NCI-H2081 (cell line): ENCODE measurements around the gene RAB6B.

Experiments used
- DNase-seq, 2 experiments: peaks; one replicate each; lab custom pipeline; 2025; lab: John Stamatoyannopoulos, UW

RAB6B gene

DNA sequence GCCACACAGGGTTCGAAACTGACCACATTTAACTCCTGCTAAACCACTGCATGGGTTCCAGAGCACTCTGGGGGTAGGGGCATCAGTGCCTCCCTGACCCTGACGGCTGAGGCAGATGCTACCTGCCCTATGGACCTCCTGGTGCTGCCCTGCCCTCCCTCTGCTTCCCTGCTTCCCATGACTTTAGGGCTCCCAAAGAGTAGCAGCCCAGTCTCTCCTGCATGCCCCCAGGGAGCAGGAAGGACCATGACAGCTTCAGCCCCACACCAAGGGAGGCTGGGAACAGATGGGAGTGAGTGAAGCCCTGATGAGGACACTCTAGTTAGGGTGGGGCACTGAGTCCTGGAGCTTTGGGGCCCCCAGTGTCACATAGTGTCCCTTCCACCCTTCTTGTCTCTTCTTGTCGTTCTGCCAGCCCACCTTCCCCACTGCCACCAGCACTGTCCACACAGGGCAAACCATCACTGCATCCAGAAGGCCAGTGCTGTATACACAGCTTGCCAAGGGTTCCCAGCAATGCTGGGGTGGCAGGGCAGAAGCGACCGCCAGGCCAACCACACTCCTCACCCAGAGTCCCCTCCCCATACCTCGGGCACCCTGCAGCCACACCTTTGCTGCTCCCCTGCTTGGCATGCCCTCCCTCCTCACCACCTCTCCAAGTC is 59.1 kb downstream of the RAB6B start:
- DNase-seq = no peak

DNA sequence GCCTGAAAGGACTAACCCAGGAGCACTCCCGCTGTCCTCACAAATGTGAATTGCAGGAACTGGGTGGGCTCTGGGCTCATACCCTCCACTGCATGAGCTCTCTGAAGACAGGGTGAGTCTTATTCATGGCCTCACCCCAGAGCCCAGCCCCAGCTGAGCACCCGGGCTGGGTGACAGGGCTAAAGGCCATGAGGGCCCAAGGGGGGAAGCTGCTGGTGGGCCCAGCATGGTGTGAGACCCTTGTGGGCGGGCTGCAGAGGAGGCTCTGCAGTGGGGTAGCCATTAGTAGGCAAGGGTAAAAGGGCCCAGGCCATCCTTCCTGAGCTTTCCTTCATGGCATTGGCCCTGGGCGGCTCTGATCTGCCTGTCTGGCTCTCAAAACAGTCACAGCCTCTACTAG is 59.7 kb downstream of the RAB6B start:
- DNase-seq = no peak

DNA sequence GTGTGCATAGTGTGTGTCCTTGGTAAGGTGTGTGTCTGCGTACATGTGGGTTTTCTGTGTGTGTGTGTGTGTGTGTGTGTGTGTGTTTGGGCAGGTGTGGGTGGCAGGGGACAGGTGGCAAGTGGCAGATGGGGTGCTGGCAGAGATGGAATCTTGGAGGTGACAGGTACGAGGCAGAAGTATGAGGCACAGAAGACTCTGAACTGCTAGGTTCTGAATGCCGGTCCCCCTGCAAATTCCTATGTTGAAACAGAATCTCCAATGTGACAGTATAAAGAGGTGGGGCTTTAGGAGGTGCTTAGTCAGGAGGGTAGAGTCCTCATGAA is 60.3 kb downstream of the RAB6B start:
- DNase-seq = no peak

DNA sequence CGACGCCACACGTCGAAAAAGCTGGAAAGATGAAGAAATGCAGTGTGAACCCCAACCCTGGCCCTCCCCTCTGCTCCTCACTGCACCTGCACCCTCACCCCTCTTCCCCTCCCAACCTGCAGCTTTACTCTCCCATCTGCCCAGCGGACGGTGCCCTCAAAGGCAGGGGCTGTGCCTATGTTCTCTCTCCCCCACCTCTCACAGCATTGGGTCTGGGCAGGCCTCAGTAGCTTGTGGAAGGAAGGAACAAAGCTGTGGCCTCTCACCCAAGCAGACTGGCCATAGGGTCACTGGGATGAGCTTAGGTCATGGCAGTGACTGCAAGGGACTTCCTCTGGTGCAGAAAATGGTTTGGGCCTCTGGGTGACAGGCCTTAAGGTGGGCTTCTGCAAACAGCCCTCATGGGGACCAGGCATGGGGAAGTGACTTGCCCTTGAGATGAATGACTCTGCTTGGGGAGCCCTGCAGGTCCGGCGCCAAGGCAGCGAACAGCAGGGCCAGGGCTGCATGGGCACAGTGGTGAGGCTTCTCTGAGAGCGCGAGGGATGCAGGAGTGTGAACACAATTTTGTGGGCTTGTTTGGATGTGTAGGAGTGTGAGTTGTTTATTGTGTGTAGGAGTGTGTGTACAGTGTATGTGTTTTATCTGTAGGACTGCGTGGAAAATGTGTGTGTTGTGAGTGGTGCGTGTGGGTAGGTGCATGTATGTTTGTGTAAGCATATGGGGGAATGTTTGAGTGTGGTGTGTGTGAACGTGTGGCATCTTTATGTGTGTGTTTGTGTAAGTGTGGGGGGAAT is 60.9 kb downstream of the RAB6B start:
- DNase-seq = no peak

DNA sequence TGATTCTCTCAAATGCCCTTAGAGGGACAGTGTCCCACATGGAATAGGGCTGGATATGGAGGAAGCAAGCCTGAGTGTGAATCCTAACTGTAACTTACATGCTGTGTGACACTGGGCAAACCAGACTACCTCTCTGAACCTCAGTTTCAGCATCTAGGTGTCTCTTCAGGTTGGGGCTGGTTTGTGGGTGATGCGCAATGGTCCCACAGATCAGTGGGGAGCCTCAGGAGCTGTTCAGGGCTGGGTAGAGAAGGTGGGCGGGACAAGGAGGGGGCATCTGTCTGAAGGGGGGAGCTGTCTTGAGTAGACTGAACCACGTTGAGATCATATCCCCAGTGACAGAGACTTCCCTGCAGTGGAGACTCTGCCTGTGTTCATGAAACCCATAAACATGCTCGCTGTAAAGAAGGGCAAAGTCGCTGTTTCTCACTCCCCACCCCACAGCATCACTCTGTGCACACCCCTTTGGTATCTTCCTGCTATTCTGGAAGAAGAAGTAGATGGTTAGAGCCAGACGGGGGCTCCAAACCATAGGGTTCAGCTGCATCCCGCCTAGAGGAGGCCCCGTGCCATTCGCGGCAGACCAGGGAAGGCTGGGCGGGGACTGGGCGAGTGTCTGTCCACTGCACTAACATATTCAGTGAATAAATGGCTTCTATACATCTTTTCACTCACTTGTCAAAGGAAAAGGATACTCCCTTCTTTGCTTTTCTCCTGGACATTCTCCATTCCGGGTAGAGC is 61.6 kb downstream of the RAB6B start:
- no peak for DNase-seq

DNA sequence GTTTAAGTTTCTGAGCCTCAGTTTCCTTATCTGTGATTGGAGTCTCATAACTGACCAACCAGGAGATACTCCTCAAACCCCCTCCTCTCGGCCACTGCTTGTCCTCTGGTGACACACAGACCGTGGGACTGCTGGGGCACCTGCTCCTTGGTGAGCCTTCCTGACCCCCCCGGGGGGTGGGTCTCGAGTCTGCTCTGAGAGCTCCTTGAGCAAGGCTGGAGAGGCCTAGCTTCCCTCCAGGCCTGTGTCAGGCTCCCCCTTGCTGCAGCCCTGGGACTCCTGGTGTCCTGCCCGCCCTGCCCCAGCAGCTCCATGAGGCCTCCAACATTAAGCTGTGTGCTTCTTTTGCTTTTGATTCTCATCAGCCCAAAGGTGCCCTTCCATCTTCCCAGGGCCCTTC is 62.4 kb downstream of the RAB6B start:
- DNase-seq = no peak

DNA sequence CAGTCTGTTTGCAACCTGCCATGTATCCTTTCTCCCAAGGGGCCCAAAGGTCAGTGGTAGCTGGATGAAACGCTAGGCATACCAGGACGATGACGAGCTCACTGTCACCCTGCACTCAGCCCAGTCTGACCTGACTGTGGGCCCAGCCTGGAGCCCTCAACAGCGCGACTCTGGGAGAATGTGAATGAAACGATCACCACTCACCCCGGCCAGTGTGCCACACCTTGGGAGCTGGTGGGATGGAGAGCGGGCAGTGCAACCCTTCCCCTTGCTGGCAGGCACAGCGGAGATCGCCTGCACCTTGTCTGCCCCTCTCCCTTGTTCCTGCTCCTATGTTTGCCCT is 62.9 kb downstream of the RAB6B start:
- DNase-seq = no peak

DNA sequence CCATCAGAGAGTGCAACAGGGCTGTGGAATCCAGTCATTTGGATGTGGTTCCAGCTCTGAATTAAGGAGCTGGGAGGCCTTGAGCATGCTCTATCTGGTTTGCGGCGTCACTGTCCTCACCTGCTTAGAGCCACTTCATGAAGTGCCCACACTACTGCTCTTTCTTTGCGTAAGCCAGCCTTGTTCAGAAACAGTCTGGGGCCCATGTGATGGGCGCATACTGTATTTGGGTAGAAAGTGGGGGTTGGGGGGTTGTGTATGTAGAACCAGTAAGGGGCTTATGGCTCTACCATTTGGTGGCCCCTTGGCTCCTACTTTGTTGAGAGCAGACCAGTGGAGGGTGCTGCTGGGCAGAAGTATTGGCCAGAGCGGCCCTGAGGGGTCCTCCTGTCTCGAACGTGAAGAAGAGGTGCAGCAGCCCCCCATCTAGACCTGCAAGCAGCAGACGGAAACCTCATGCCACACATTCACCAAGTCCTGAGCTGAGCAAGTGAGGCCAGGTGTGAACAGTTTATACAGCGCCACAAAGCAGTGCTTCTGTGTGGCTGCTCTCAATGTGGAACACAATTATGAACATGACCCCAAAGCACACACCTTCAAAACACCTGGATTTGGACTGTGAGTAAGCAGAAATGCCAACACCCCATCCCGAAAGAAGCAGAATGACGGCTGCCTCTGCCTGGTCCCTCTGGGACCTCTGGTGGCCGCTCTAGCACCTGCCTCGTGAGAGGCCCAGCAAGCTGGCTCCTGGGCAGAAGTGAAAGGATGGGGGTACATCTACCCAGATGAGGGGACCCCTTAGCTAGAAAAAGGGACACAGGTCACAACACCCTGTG is 63.5 kb downstream of the RAB6B start:
- no peak for DNase-seq

DNA sequence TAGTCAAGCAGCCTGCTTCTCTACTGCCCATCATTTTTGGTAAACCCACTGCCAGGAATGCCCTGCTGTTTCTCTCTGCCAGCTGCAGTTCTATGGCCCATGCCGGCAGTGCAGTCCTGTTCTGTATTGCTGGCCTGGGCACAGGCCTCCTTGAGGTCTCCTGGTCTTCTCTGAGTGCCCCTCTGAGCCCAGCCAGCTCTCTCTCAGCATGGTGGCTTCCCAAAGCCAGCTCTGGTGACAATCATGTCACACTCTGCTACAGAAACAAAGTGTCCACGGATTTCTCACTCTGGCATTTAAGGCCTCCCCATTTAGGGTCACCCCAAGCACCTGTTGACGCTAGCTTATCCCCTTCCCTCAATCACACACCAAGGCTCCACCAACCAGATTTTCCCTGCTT is 65.6 kb downstream of the RAB6B start:
- DNase-seq = no peak

DNA sequence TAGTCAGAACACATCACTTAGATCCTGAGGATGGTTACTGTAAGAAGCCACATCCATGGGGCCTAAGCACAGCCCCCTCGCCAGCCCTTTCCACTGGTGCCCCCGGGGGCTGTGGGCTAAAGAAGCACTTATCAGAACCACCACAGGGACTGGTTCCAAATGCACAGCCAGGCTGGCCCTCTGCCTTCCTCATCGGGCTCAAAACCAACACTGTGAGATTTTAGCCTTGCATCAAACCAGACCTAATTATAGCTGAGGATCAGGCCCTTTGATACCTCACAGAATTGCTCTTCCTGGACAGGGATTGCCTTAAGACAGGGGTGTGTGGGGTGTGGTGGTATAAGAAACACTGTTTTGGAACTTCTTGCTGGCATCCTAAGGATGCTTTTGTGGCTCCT is 66.4 kb downstream of the RAB6B start:
- no peak for DNase-seq

DNA sequence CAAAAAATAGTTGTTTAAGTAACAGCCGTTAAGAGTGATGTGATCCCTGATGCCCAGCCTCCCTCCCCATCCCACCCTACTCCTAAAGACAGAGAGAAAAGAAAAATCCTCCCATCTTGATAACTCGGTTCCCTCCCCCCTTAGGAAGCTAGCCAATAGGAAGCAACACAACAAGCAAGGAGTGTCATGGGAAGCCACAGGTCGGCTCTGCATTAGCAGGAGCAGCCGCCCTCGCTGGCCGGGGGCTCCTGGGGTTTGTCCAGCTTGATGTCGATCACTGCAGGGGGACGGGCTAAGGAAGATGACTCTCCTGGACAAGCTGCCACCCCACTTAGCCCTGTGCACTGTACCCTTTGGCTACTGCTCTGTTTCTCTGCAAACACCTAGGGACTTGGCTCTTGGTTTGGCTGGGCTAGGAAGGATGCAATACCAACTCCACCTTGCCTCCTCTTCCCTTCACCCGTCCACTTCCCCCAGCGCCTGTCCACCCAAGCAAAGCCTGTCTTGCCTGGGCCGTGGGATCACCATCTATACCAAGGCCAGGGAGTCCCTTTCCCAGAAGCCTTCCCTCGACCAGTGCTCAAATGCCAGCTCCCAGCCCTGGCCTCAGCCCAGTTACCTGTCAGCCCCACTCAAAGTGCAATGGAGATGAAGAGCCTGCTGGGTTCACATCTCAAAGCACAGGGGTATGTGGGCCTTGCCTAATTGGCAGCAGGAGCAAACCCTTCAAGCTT is 66.9 kb downstream of the RAB6B start:
- no peak for DNase-seq

DNA sequence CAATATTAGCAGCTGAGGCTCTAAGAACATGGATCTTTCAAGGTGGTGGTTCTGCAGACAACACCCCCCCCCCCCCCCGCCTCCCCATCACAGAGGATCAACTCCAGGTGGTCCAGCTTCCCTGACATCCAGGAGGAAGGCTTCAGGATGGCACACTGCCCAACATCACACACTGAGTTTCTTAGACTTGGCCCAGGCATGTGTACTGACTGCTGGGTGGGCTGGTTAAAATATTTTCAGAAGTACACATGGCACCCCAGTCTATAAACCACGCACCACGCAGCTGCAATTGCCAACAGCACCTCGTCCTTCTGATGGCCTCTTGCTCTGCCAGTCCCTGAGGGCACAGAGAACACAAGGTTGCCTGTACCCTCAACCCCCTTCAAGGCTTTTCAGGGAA is 68.0 kb downstream of the RAB6B start:
- no peak for DNase-seq

DNA sequence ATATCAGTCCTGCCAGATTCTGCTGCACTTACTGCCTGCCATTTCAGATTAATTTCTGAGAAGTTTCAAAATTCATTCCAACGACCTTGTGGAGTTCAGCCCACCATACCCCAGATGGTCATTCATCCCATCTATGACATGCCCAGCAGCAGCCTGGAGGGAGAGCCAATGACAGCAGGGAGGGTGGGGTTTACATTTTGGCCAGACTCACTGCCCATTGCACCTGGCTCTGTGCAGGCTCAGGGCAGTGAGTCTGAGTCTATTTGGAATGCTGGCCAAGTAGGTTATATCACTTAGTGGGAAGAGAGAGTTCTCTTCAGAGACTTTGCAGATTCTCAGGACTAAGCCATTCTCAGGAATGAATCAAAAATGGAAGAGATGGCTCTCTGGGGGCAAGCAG is 68.5 kb downstream of the RAB6B start:
- no peak for DNase-seq

DNA sequence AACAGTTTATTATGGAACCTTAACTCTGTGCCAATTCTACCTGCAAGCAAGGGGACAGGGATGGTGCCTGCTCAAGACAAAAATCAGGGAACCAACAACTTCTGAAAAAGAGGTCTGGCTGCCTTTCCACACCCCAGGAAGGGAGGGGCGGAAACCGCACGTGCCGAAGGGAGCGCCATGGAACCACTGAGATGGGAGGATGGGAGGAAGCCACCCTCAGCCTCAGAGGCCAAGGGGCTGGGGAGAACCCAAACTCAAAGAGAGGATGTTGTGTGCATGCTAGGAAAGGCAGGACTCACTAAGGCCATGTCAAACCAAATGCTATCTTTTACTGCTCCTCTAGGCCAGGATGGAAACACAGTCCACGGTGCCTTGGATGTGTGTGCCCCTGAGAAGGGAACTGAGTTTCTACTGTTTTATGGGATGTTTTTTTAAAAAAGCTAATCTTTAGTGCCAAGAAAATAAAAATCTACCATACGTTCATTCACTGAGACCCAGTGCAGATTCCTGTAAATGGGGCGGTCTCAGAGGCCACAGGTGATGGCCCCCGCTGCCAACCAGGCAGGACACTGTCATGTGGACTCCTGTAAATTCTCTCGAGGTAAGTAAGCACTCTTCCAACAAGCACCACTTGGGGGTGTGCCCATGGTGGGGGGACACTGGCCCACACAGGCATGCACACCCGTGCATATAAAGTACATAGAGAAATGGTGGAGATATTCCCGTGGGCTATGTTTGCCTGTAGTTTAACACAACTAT is 69.5 kb downstream of the RAB6B start:
- DNase-seq = no peak

DNA sequence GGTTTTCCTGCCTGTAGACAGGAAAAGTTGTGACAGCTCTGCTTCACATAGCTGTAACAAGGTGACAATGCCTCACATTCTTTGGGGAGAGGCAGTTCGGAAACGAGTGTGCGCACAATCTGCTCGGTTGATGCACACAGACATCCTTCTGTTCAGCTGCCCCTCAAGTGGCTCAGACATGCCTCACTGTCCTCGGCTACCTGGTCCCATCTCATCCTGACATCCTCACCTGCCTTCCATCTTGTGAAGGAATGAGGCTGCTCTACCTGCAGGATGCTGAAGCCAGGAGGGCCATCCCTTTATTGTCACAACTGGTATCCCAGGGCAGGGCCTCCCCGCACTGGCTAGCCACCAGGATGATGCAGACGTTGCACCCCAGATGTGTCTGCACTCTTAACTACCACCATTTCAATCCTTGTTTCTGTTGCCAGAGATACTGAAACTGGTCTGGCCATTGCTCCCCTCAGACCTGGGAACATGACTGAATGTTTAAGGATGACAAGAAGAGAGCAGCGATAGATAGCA is 70.7 kb downstream of the RAB6B start:
- DNase-seq = no peak

DNA sequence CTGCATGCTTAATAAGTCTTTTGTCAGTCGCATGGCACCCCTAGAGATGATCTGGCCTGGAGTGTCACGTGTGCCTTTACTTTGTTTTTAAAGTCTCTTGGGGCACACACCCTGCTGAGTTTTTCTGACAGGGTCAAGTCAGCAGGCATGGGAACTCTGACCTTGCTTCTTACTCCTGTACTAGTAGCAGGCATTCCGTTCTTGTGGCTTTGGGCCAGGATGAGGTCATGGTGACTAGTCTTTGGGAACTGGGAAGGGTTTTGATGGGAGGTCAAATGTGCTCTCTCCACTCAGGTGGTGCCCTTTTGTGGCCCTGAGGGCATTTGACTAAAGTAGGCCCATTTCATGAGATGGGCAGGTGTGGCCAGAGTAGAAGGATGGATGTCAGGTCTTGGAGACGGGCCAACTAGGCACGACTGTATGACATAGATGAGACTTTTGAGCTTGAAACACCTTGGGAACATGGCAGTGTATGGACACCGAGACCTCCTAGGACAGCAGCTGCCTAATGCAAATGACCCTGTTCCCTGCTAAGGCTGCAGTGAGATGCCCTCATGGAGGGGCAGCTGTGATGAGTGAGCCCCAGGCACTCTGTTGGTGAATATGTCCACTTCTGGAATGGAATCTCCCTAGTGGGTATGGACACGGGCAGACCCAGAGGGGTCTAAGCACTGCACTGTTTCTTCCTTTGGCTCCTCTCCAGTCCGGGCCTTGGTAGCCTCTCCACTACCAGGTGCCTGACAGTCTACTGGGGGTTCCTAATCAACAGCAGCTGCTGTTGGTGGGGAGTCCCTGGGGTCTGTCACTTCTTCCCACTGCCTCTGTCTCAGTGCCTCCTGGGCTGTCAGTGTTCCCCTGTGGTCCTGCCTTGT is 73.7 kb downstream of the RAB6B start:
- peak in 1 of 2 experiments; percentile 21 for DNase-seq

DNA sequence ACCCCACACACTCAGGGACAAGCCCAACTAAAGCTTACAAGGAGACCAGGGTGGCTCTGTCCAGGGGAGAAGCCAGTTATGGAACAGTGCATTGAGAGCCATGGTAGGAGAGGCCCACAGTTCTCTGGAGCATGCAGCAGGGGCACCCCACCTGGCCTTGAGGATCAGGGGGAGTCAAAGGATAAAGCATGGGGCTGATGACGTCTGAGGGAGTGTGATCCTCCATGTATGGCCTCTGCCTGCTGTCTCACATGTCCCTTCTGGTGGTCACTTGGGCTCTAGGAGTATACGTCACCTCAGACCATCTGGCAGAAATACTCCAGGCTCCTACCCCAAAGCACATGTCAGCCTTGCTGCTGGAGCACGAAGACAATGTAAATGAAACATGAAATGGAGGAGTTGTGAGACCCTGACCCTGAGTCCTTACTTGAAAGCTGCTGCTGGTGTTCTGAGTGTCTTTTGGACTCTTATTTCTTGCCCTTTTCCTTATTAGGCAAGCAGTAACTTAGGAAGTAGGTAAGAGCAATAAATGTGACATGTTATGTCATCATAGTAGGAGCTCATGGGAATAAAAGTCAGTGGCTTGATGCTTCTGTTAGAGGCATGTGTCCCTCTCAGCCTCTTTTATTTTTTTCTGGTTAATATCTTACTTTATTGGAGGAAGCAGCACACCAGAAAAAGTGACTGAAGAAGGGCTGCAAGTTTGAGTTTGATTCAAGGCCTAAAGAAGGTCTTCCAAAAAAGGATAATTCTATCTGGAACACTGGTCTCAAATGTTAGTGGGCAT is 74.6 kb downstream of the RAB6B start:
- no peak for DNase-seq

DNA sequence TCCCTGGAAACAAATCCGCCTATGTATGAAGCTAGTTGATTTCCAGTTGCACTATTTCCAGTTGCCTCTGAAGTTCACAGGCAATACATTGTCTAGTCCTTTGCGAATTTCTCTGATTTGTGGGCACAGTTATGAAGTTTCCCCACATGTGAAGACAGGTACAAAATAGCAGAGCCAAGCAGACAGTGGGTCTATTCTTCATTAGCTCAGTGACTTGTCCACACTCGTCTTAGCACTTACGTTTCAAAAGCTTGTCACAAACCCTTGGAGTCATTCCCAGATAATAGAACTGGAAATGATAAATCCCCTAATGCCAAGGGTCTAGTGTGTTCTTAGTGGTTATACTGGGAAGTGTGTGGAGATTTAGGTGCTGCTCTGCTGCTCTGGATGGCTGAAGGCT is 75.6 kb downstream of the RAB6B start:
- no peak for DNase-seq

DNA sequence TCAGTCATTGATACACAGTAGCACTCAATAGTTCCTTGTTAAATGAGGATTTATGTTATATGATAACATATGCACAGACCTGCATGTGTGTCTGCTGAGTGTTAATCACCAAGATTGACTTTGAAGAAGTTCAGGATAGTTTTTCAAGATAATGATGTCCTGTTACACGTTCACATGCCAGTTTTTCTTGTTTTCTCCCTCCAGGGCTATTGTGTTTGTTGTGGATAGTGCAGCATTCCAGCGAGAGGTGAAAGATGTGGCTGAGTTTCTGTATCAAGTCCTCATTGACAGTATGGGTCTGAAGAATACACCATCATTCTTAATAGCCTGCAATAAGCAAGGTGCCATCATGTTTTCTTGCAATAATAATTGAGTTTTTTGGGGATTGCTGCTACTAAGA is 80.3 kb downstream of the RAB6B start:
- DNase-seq = no peak
